H9 (cell line): ENCODE data around the gene POLG2. TPM values are rescaled to one million over a fixed set of nuclear protein-coding genes. Genes with fewer than 3 reads are reported as not detected.

Experiments used
- DNase-seq: peaks from one replicate; pipeline ENCODE4 v3.0.0-alpha.2; 2017
- H2AFZ ChIP-seq: one replicate; pipeline ENCODE4 v1.6.1; 2013; ENCODE audit warnings: mild to moderate bottlenecking, low read length, control low read depth, moderate library complexity
- H2AK5ac ChIP-seq: 2 replicates; pipeline ENCODE4 v1.6.1; 2013; ENCODE audit warnings: low read length, control low read depth, mixed read lengths; ENCODE audit not compliant: insufficient read length
- H2BK120ac ChIP-seq: one replicate; pipeline ENCODE4 v1.6.1; 2013; ENCODE audit warnings: low read depth, mild to moderate bottlenecking, low read length, control low read depth, inconsistent platforms; ENCODE audit not compliant: poor library complexity, severe bottlenecking
- H2BK12ac ChIP-seq: 2 replicates; pipeline ENCODE4 v1.6.1; 2013; ENCODE audit warnings: low read length, control low read depth, mixed read lengths, low read depth; ENCODE audit not compliant: insufficient read length
- H2BK15ac ChIP-seq: 2 replicates; pipeline ENCODE4 v1.6.1; 2013; ENCODE audit warnings: low read depth, low read length, control low read depth
- H2BK20ac ChIP-seq: one replicate; pipeline ENCODE4 v1.6.1; 2013; ENCODE audit warnings: low read depth, mild to moderate bottlenecking, low read length, control low read depth, inconsistent platforms; ENCODE audit not compliant: poor library complexity, severe bottlenecking
- H2BK5ac ChIP-seq: 2 replicates; pipeline ENCODE4 v1.6.1; 2013; ENCODE audit warnings: low read length, control low read depth, mixed read lengths; ENCODE audit not compliant: insufficient read length
- H3K14ac ChIP-seq: 2 replicates; pipeline ENCODE4 v1.6.1; 2013; ENCODE audit warnings: low read length, control low read depth; ENCODE audit not compliant: insufficient read depth
- H3K18ac ChIP-seq: 2 replicates; pipeline ENCODE4 v1.6.1; 2013; ENCODE audit warnings: low read depth, mild to moderate bottlenecking, mixed read lengths, low read length, control low read depth; ENCODE audit not compliant: insufficient read length
- H3K23ac ChIP-seq: 2 replicates; pipeline ENCODE4 v1.6.1; 2013; ENCODE audit warnings: low read length, control low read depth, mixed read lengths, low read depth; ENCODE audit not compliant: insufficient read length
- H3K23me2 ChIP-seq: 2 replicates; pipeline ENCODE4 v1.6.1; 2013; ENCODE audit warnings: low read depth, mild to moderate bottlenecking, mixed read lengths, low read length, control low read depth; ENCODE audit not compliant: insufficient read length, poor library complexity, severe bottlenecking
- H3K27ac ChIP-seq: 2 replicates; pipeline ENCODE4 v1.5.1; 2013; ENCODE audit warnings: low read length, control low read depth, mixed read lengths, low read depth; ENCODE audit not compliant: insufficient read length
- H3K27me3 ChIP-seq: 2 replicates; pipeline ENCODE4 v1.6.1; 2013; ENCODE audit warnings: low read length, control low read depth, inconsistent platforms; ENCODE audit not compliant: insufficient read depth
- H3K4ac ChIP-seq: 2 replicates; pipeline ENCODE4 v1.6.1; 2013; ENCODE audit warnings: low read depth, mild to moderate bottlenecking, control low read depth, inconsistent platforms, low read length, moderate library complexity
- H3K4me1 ChIP-seq: 2 replicates; pipeline ENCODE4 v1.6.1; 2013; ENCODE audit warnings: low read length, control low read depth, inconsistent platforms; ENCODE audit not compliant: insufficient read depth
- H3K4me2 ChIP-seq: 2 replicates; pipeline ENCODE4 v1.6.1; 2013; ENCODE audit warnings: low read length, control low read depth, mixed read lengths; ENCODE audit not compliant: insufficient read length, insufficient read depth
- H3K56ac ChIP-seq: 2 replicates; pipeline ENCODE4 v1.6.1; 2013; ENCODE audit warnings: low read depth, mild to moderate bottlenecking, mixed read lengths, low read length, control low read depth; ENCODE audit not compliant: insufficient read length
- H3K79me1 ChIP-seq: 2 replicates; pipeline ENCODE4 v1.6.1; 2013; ENCODE audit warnings: low read depth, mild to moderate bottlenecking, moderate library complexity, low read length, control low read depth, inconsistent platforms; ENCODE audit not compliant: insufficient read depth, poor library complexity, severe bottlenecking
- H3K79me2 ChIP-seq: 2 replicates; pipeline ENCODE4 v1.6.1; 2013; ENCODE audit warnings: low read length, control low read depth, inconsistent platforms; ENCODE audit not compliant: insufficient read depth
- H3K9ac ChIP-seq: 2 replicates; pipeline ENCODE4 v1.6.1; 2013; ENCODE audit warnings: low read length, control low read depth, mixed read lengths; ENCODE audit not compliant: insufficient read length; ENCODE audit errors: extremely low read depth
- H3K9me3 ChIP-seq: one replicate; pipeline ENCODE4 v1.6.1; 2013; ENCODE audit warnings: low read depth, low read length, inconsistent platforms; ENCODE audit not compliant: control insufficient read depth
- H3T11ph ChIP-seq: one replicate; pipeline ENCODE4 v1.6.1; 2013; ENCODE audit warnings: mild to moderate bottlenecking, low read length, control low read depth, inconsistent platforms
- H4K20me1 ChIP-seq: one replicate; pipeline ENCODE4 v1.6.1; 2013; ENCODE audit not compliant: control insufficient read depth, insufficient read length, insufficient read depth
- H4K5ac ChIP-seq: 2 replicates; pipeline ENCODE4 v1.6.1; 2013; ENCODE audit warnings: low read depth, mild to moderate bottlenecking, mixed read lengths, low read length, control low read depth; ENCODE audit not compliant: insufficient read length
- H4K8ac ChIP-seq: replicated peaks from 2 replicates; pipeline ENCODE4 v1.6.1; 2013; ENCODE audit warnings: low read length, control low read depth, mixed read lengths, low read depth; ENCODE audit not compliant: insufficient read length
- H4K91ac ChIP-seq: 2 replicates; pipeline ENCODE4 v1.6.1; 2013; ENCODE audit warnings: low read depth, mild to moderate bottlenecking, moderate library complexity, mixed read lengths, low read length, control low read depth; ENCODE audit not compliant: insufficient read length
- H3K27ac Mint-ChIP-seq, 3 experiments: 2 replicates in 2 of 3; 3 replicates in 1 of 3; pipeline ENCODE4 v1.8.0; 2020 to 2021; ENCODE audit warnings: mixed read lengths in 3 of 3, mild to moderate bottlenecking in 1 of 3, moderate library complexity in 1 of 3
- H3K27me3 Mint-ChIP-seq: 2 replicates; pipeline ENCODE4 v1.8.0; 2021; ENCODE audit warnings: low read depth, mild to moderate bottlenecking, moderate library complexity, mixed read lengths
- H3K36me3 Mint-ChIP-seq, 3 experiments: 2 replicates in 2 of 3; 3 replicates in 1 of 3; pipeline ENCODE4 v1.8.0; 2020 to 2021; ENCODE audit warnings: low read depth in 3 of 3, mixed read lengths in 3 of 3; ENCODE audit not compliant: insufficient read depth in 1 of 3
- H3K4me1 Mint-ChIP-seq, 2 experiments: 2 replicates each; pipeline ENCODE4 v1.8.0; 2020; ENCODE audit warnings: mixed read lengths in 2 of 2
- H3K4me3 Mint-ChIP-seq, 2 experiments: 2 replicates in 1 of 2; 3 replicates in 1 of 2; pipeline ENCODE4 v1.8.0; 2020 to 2021; ENCODE audit warnings: mild to moderate bottlenecking in 2 of 2, mixed read lengths in 2 of 2, moderate library complexity in 1 of 2
- H3K9me3 Mint-ChIP-seq, 2 experiments: 2 replicates in 1 of 2; 3 replicates in 1 of 2; pipeline ENCODE4 v1.8.0; 2020; ENCODE audit warnings: mild to moderate bottlenecking in 2 of 2, mixed read lengths in 2 of 2, moderate library complexity in 1 of 2
- CTCF ChIP-seq: fragments of 200-600 bp; sonication (generic); conservative IDR thresholded peaks from 3 replicates; pipeline ENCODE4 v1.8.0; 2021; ENCODE audit warnings: antibody characterized with exemption, mild to moderate bottlenecking
- WGBS: extraction: QIAGEN DNeasy Blood & Tissue Kit; methylation state at CpG from one replicate; pipeline ENCODE4 v1.1.7; 2013; ENCODE audit warnings: missing lambda C conversion rate, low lambda C conversion rate, mixed read lengths; ENCODE audit not compliant: insufficient read length; ENCODE audit errors: extremely low coverage; 5-methylcytosine and 5-hydroxymethylcytosine counted together
- total RNA-seq: library from RNA; stranded (reverse); gene quantifications from 2 replicates; pipeline ENCODE4 v1.2.1, GENCODE V29; 2021

The POLG2 gene
- total RNA-seq, 1 experiment from 2014 or later, result 35.5 TPM

DNA sequence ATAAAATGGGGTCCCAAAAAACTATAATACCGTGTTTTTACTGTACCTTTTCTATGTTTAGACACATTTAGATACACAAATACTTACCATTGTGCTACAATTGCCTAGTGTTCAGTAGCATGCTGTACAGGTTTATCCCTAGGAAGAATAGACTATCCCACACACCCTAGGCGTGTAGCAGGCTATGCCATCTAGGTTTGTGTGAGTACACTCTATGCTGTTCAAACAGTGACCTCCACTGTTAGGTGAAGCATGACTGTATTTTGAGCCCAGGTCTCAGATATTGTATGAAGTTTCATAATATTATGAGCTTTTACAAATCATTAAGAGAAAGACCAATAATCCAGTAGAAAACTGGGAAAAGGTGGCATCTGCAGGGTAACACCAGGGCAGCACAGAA is 24.3 kb downstream of the POLG2 start:
- Histone ChIP-seq H3K79me1 (no peaks in the 10 kb centered on the region), H2AFZ (no peak overlapping the region), H2BK15ac (no peak overlapping the region), H3K4me1 (peaks cover 4% of the 10 kb centered on the region; the same call in 1 of the 2 replicates), H2BK5ac (no peak overlapping the region), H2BK120ac (no peak overlapping the region), H3K27ac (no peak overlapping the region), H4K8ac (no peak overlapping the region), H3K79me2 (no peaks in the 10 kb centered on the region), H3K4ac (no peak overlapping the region), H2BK12ac (no peak overlapping the region), H3K27me3 (no peaks in the 10 kb centered on the region), H3K23ac (no peak overlapping the region), H3K56ac (no peak overlapping the region), H4K20me1 (no peaks in the 10 kb centered on the region), H3T11ph (no peak overlapping the region), H2BK20ac (no peak overlapping the region), H2AK5ac (no peak overlapping the region), H3K9ac (no peak overlapping the region), H3K14ac (no peak overlapping the region), H4K91ac (no peak overlapping the region), H4K5ac (no peak overlapping the region), H3K4me2 (no peak overlapping the region), H3K18ac (no peak overlapping the region), H3K9me3 (no peaks in the 10 kb centered on the region), H3K23me2 (no peaks in the 10 kb centered on the region)
- TF ChIP-seq CTCF, result no peak
- H3K27me3 Mint-ChIP-seq, result no peaks in the 10 kb centered on the region
- no peaks in the 10 kb centered on the region for H3K9me3 Mint-ChIP-seq
- no peak overlapping the region; a peak in 1 of 7 replicates for H3K27ac Mint-ChIP-seq
- no peak overlapping the region for H3K4me3 Mint-ChIP-seq
- no peak for DNase-seq
- no CpG with 5 or more reads among the region's 2 CpGs for WGBS
- peaks cover 0 to 5% (median 5%) of the 10 kb centered on the region in 3 experiments; a peak in 6 of 7 replicates for H3K36me3 Mint-ChIP-seq
- peaks cover 6 to 9% of the 10 kb centered on the region in 2 experiments for H3K4me1 Mint-ChIP-seq
